Suprapubic skin (tissue), 3 donors: Measurements from ENCODE around the gene APOL1.

Source experiments
- CTCF ChIP-seq, 2 donors: fragments of 200-600 bp in 1 of 2; fragments of 450-650 bp in 1 of 2; sonication (generic) in 1 of 2; IDR thresholded peaks; one replicate each; pipeline ENCODE4 v1.5.1; 2016 to 2019; ENCODE audit warnings: antibody characterized with exemption in 2 of 2, mild to moderate bottlenecking in 1 of 2, moderate library complexity in 1 of 2
- POLR2A ChIP-seq, 2 donors: fragments of 450-650 bp; IDR thresholded peaks; one replicate each; pipeline ENCODE4 v1.6.1; 2017; ENCODE audit warnings: antibody characterized with exemption in 2 of 2, mild to moderate bottlenecking in 2 of 2, moderate library complexity in 2 of 2

GRCh38 chr22:36306227-36306626 is 53.3 kb downstream of the APOL1 start:
- TF ChIP-seq CTCF (IDR thresholded peaks at IDR 0.05): no peak
- no peak for TF ChIP-seq POLR2A (IDR thresholded peaks at IDR 0.05)
